ENCODE results near the gene GLS.

GLS gene

DNA sequence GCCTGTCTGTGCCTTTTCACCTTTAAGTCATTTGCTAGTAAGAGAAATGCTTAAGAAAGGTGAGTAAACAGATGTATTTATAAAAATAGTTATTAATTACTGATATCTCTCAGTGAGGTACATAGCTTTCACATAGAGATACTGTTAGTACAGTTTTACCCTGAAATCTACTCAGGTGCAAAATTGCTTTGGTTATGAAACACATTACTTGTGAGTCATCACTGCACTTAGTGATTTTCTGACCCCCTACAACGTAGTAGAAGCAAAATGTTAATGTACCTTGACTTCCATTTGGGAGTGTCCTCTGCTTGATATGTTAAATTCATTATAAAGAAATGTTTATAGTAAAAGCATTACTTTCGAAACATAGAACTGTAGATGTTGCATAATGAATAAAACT, 6.5 kb downstream of the GLS start:
- no peak for DNase-seq

- no peak for DNase-seq
These were observed 7.8 kb downstream of the GLS start for GRCh38 chr2:190888449-190888848.

GRCh38 chr2:190889175-190889943, 8.7 kb downstream of the GLS start:
- no peak for DNase-seq

DNA sequence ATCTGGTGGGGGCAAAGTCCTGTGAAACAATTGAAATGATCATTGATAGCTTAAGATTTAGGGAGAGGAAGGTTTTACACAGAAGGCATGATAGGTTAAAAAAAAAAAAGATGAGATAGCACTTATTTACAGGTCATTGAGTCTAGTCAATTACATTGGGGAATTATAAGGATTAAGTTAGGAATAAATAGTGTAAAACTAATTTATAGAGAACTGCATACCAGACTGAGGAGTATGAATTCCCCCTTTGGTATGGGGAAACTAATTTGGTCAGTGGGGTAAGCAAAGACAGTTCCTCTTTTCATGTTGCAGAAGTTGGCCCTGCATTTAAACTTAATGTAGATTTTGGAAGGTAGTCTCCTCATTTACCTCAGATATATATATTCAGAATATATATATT, 10.8 kb downstream of the GLS start:
- DNase-seq: no peak

DNA sequence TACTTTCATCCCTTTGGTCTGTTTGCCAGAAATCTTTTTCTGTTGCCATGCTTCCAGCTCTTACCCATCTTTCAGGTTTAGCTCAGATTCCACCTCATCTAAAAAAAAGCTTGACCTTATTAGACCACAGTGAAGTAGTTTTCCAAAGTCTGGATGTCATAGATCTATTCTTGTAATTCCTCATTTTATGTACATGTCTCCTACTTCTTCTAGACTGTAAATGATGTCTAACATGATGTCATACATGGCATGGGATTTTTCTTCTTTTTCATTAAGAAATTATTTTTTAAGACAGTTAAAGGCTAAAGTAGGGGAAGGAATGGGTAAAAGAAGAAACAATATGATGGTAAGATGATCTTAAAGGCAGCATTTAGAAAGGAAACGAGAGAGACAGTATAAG, 11.3 kb downstream of the GLS start:
- no peak for DNase-seq

DNA sequence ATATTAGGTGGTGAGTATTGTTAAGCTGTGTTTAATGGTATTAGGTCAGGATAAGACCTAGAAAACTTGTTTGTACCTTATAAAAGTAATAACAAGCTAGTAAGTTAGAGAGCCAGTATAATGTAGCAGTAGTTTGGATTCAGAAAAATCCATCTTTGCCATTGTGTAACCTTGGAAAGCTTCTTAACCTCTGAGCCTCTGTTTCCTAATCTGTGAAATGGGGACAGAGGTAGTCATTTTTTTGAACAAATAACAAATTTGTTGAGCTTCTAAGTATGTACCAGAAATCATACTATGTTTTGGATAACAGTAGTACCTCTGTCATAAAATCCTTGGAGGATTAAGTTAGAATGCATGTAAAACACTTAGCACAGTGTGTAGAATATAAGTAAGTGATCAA, 12.5 kb downstream of the GLS start:
- no peak for DNase-seq

DNA sequence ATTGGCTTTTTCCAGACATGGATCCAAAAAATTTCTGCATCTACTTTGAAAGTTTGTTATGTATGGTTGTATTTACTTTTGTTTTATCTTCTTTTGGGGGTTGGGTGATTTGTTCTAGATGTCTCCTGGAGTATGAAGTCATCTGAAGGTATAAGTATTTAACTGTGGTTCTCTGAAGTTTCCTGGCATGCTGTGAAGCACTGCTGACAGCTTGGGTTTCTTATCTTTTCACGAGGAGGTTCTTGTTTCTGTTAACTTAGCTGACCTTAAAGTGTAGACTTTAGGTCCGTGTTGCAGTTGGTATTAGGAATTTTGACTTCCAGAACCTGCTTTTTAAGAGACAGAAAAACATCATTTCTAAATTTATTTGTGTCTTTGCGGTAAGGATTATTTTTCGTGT, 15.9 kb downstream of the GLS start:
- DNase-seq: no peak

- no peak for DNase-seq
These were observed 23.3 kb downstream of the GLS start for GRCh38 chr2:190903693-190904450.

GRCh38 chr2:190904640-190905261, 24.1 kb downstream of the GLS start:
- peak; percentile 92 for DNase-seq

GRCh38 chr2:190908532-190908931, 27.9 kb downstream of the GLS start:
- DNase-seq: peak; percentile 32

DNA sequence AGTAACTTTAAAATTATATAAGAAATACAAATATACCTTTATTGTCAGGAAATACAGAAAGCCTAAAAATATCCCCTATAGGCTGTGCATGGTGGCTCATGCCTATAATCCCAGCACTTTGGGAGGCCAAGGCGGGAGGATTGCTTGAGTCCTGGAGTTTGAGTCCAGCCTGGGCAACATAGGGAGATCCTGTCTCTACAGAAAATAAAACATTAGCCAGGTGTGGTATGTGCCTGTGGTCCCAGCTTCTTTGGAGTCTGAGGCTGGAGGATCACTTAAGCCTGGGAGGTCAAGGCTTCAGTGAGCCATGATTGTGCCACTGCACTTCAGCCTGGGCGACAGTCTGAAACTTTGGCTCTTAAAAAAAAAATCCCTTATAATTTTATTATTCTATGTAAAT, 29.1 kb downstream of the GLS start:
- DNase-seq: no peak

DNA sequence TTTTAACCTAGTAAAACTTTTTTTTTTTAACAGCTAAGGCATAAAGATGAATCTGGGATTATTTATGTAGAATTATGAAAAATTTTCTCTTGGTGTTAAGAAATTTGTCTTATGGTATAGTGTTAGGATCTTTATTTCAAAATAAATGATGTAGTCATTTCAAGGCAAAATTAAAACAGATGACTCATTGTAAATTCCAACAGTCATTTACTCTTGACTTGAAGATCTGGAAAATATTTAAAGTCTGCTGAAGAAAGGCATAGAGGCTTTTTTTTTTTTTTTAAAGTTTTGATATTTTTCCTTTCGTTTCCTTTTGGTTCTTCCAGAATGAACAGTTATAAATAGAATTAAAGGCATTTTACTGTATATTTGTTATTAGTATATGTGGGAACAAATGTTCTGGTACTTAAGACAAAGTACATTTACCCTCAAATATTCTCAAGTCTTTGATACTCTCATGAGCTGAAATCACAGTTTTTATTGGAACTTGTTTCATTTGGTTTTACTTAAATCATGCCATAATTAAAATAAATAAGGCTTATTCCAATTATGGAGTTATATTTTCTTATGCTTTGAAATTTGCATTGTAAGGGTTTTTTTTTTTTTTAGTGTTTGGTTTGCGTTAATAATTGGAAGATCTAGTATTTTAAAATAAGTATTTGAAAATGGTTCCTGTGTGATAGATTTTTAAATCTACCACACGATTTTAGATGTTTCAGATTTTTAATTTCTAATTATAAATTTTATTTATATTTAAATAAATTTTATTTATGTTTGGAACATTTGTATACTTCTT, 29.9 kb downstream of the GLS start:
- DNase-seq: peak; percentile 76

DNA sequence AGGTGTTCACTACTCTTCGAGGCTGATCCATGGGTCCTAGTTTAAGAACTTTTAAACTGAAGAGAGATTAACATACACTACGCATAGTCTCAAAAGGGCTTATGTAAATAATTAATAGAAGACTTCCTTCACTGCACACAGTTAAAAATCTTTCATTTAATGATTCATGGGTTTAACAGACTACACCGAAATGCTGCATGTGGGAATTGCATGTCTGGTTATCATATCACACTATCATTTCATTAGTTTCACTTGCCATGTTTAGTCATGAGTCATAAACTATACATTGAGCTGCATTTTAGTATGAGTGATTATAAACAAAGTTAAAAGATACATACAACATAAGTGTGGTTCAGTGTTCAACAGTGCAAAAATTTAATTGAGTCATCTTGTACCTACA, 31.2 kb downstream of the GLS start:
- DNase-seq: peak; percentile 71

DNA sequence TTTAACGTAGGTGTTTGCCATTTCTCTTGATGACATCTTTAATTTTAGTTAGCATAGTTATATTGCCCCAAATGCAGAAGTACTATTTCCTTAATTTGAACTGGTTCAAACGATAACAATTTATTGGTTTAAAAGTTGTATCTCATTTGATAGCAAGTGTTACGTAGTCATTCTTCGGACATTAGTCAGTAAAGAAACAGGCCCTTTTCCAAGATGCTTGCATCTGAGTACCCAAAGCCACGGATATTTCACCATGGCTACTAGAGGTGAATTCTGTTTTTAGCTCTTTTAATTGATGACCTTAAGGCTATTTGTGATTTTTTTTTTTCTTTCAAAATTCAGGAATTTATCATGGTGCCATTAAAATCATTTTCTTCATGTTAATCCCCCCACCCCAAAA, 32.1 kb downstream of the GLS start:
- peak; percentile 45 for DNase-seq

DNA sequence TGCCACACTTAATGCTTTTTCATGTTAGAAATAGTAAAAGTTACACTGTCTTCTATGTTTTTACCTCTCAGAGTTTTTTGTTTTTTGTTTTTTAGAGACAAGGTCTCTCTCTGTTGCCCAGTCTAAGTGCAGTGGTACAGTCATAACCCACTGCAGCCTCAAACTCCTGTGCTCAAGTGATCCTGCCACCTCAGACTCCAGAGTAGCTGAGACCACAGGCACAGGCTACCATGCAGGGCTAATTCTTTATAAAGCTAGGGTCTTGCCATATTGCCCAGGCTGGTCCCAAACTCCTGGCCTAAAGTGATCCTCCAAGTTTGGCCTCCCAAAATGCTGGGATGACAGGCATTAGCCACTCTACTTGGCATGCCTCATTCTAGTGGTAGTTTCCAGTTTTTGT, 33.1 kb downstream of the GLS start:
- no peak for DNase-seq

DNA sequence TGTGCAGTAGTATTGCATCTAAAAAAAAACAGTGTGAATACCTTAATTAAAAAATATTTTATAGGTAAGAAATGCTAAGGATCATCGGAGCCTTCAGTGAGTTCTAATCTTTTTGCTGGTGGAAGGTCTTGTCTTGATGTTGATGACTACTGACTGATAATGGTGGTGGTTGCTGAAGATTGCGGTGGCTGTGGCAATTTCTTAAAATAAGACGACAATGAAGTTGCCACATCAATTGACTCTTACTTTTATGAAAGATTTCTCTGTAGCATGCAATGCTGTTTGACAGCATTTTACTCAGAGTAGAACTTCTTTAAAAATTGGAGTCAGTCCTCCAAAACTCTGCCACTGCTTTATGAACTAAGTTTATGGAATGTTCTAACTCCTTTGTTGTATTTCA, 36.2 kb downstream of the GLS start:
- no peak for DNase-seq

- DNase-seq: no peak
These were observed 39.5 kb downstream of the GLS start for GRCh38 chr2:190920085-190920484.

- no peak for DNase-seq
These were observed 41.8 kb downstream of the GLS start for GRCh38 chr2:190922376-190922775.

- peak; percentile 73 for DNase-seq
These were observed 46.7 kb downstream of the GLS start for GRCh38 chr2:190927301-190927700.

GRCh38 chr2:190929919-190930318, 49.3 kb downstream of the GLS start:
- no peak for DNase-seq

GRCh38 chr2:190930411-190930810, 49.8 kb downstream of the GLS start:
- no peak for DNase-seq

DNA sequence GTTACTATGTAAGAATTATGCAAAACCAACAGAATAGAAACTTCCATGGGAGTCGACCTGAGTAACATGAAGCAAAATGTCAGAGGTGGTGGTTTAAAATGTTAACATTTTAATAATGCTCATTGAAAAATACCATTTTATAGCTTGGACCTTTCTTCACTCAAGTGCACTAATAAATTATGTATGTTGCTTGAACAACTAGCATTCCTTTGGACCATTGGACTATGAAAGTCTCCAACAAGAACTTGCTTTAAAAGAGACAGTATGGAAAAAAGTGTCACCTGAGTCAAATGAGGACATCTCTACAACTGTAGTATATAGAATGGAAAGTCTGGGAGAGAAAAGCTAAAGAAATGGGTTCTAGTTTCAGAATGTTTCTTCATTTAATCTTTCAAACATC, 51.9 kb downstream of the GLS start:
- DNase-seq: no peak

GRCh38 chr2:190933361-190933760, 52.7 kb downstream of the GLS start:
- no peak for DNase-seq
